Upper lobe of left lung (tissue), 6 donors: ENCODE results near the gene TENM4. TPM values are rescaled to one million over a fixed set of nuclear protein-coding genes. Genes with fewer than 3 reads are reported as not detected.

Experiments used
- ATAC-seq, 2 donors: fragments of 200-7000 bp; cut with Tn5 transposase; one replicate each; pipeline ENCODE4 v1.9.1; 2022; ENCODE audit warnings: mild to moderate bottlenecking in 2 of 2, moderate library complexity in 2 of 2; ENCODE audit not compliant: low FRiP score in 2 of 2
- DNase-seq, 2 donors: peaks; one replicate each; pipeline ENCODE4 v3.0.0-alpha.2; 2019 to 2020
- H3K27ac ChIP-seq, 4 donors: fragments of 200-600 bp; sonication (generic); one replicate each; pipeline ENCODE4 v1.5.1; 2016 to 2019
- H3K27me3 ChIP-seq, 4 donors: fragments of 200-600 bp; sonication (generic); one replicate each; pipeline ENCODE4 v1.5.1; 2017 to 2019
- H3K36me3 ChIP-seq, 4 donors: fragments of 200-600 bp; sonication (generic); one replicate each; pipeline ENCODE4 v1.5.1; 2016 to 2019
- H3K4me1 ChIP-seq, 4 donors: fragments of 200-600 bp; sonication (generic); one replicate each; pipeline ENCODE4 v1.5.1; 2018 to 2019
- H3K4me3 ChIP-seq, 4 donors: fragments of 200-600 bp; sonication (generic); one replicate each; pipeline ENCODE4 v1.5.1; 2017 to 2019; ENCODE audit warnings: mild to moderate bottlenecking in 2 of 4, moderate library complexity in 1 of 4
- H3K9me3 ChIP-seq, 4 donors: fragments of 200-600 bp; sonication (generic); one replicate each; pipeline ENCODE4 v1.5.1; 2018 to 2019
- CTCF ChIP-seq, 6 experiments: fragments of 450-650 bp in 4 of 6; fragments of 200-600 bp in 2 of 6; sonication (generic) in 2 of 6; IDR thresholded peaks; one replicate each; pipeline ENCODE4 v1.5.1; 2016 to 2019; ENCODE audit warnings: antibody characterized with exemption in 6 of 6
- EP300 ChIP-seq, 4 donors: sonication (generic); formaldehyde crosslinking; IDR thresholded peaks; one replicate each; pipeline ENCODE4 v1.5.1; 2017; ENCODE audit warnings: antibody characterized with exemption in 4 of 4, control low read depth in 2 of 4
- POLR2A ChIP-seq, 4 donors: fragments of 450-650 bp; IDR thresholded peaks; one replicate each; pipeline ENCODE4 v1.5.1; 2016 to 2017; ENCODE audit warnings: antibody characterized with exemption in 4 of 4, mild to moderate bottlenecking in 2 of 4
- POLR2AphosphoS5 ChIP-seq, 2 donors: sonication (generic); formaldehyde crosslinking; IDR thresholded peaks; one replicate each; pipeline ENCODE4 v1.5.1; 2017; ENCODE audit warnings: antibody characterized with exemption in 2 of 2
- WGBS, 2 donors: methylation state at CpG; one replicate each; pipeline ENCODE4 v1.1.5; 2017 to 2018; 5-methylcytosine and 5-hydroxymethylcytosine counted together
- total RNA-seq, 6 donors: library from RNA; depleted of rRNA in 4 of 6; stranded (reverse); fragments of >200 nt in 4 of 6; gene quantifications; one replicate each; pipeline versions ENCODE4 v1.1.0 to v1.2.1, GENCODE V29; 2016 to 2021
- donor health status: DM: no; HTN: no; CAD: no; lungs with moderate emphysema.
- donor health status: DM: no; HTN: yes; CAD: no; lungs with severe emphysema.

TENM4 gene
- total RNA-seq, 6 donors from 2014 or later = 0.11 to 20.0 (median 3.7) TPM

- DNase-seq (no peak), ATAC-seq (no peak)
- WGBS, 2 donors = 81 to 89% methylated on average over 2 of the region's 2 CpGs
- Histone ChIP-seq H3K27ac (no peak overlapping the region), H3K36me3 (no peaks in the 10 kb centered on the region), H3K4me1 (no peaks in the 10 kb centered on the region), H3K27me3 (no peaks in the 10 kb centered on the region), H3K9me3 (no peaks in the 10 kb centered on the region), H3K4me3 (no peak overlapping the region)
- TF ChIP-seq CTCF (IDR thresholded peaks at IDR 0.05) = no peak
- TF ChIP-seq EP300 (IDR thresholded peaks at IDR 0.05) = no peak
- no peak for TF ChIP-seq POLR2AphosphoS5 (IDR thresholded peaks at IDR 0.05)
- no peak for TF ChIP-seq POLR2A (IDR thresholded peaks at IDR 0.05)
Observed at GRCh38 chr11:79078456-79078855, 362.4 kb downstream of the TENM4 start.

- ATAC-seq (no peak), DNase-seq (no peak)
- TF ChIP-seq EP300 (IDR thresholded peaks at IDR 0.05) (no peak), POLR2AphosphoS5 (IDR thresholded peaks at IDR 0.05) (no peak), POLR2A (IDR thresholded peaks at IDR 0.05) (no peak), CTCF (IDR thresholded peaks at IDR 0.05) (no peak)
- Histone ChIP-seq H3K36me3 (no peaks in the 10 kb centered on the region), H3K27ac (no peak overlapping the region), H3K27me3 (no peaks in the 10 kb centered on the region), H3K9me3 (no peaks in the 10 kb centered on the region), H3K4me3 (no peak overlapping the region), H3K4me1 (no peaks in the 10 kb centered on the region)
- WGBS, 2 donors = 57 to 62% methylated on average over 9 of the region's 9 CpGs
Observed at GRCh38 chr11:79077702-79078330, 363.0 kb downstream of the TENM4 start.

- H3K4me3 ChIP-seq = no peak overlapping the region
- ATAC-seq (peak in 1 of 2 donors; percentile 56), DNase-seq (peak in 1 of 2 donors; percentile 34)
- H3K4me1 ChIP-seq = no peaks in the 10 kb centered on the region
- H3K9me3 ChIP-seq = no peaks in the 10 kb centered on the region
- WGBS, 2 donors = 66 to 78% methylated on average over 4 of the region's 4 CpGs
- no peaks in the 10 kb centered on the region for H3K27me3 ChIP-seq
- TF ChIP-seq POLR2AphosphoS5 (IDR thresholded peaks at IDR 0.05) = no peak
- no peak for TF ChIP-seq POLR2A (IDR thresholded peaks at IDR 0.05)
- TF ChIP-seq CTCF (IDR thresholded peaks at IDR 0.05) = peak; percentile 18 to 57 (median 40)
- no peak overlapping the region for H3K27ac ChIP-seq
- no peaks in the 10 kb centered on the region for H3K36me3 ChIP-seq
Observed at GRCh38 chr11:79076526-79077115, 364.2 kb downstream of the TENM4 start.

- TF ChIP-seq EP300 (IDR thresholded peaks at IDR 0.05) = no peak
- no peak for TF ChIP-seq POLR2AphosphoS5 (IDR thresholded peaks at IDR 0.05)
- no peak for TF ChIP-seq POLR2A (IDR thresholded peaks at IDR 0.05)
- no peak for TF ChIP-seq CTCF (IDR thresholded peaks at IDR 0.05)
- ATAC-seq (no peak), DNase-seq (no peak)
- H3K27ac ChIP-seq = no peak overlapping the region
- 89% methylated on average over 4 of the region's 4 CpGs for WGBS, 2 donors
- H3K27me3 ChIP-seq = no peaks in the 10 kb centered on the region
- no peaks in the 10 kb centered on the region for H3K4me1 ChIP-seq
- H3K9me3 ChIP-seq = no peaks in the 10 kb centered on the region
- no peak overlapping the region for H3K4me3 ChIP-seq
- no peaks in the 10 kb centered on the region for H3K36me3 ChIP-seq
Observed at GRCh38 chr11:79074547-79074946, 366.3 kb downstream of the TENM4 start.

- 92 to 96% methylated on average over 1 of the region's 1 CpG for WGBS, 2 donors
- H3K4me1 ChIP-seq = no peaks in the 10 kb centered on the region
- no peak overlapping the region for H3K27ac ChIP-seq
- no peaks in the 10 kb centered on the region for H3K36me3 ChIP-seq
- no peak for DNase-seq
- no peak overlapping the region for H3K4me3 ChIP-seq
- no peaks in the 10 kb centered on the region for H3K27me3 ChIP-seq
- no peak for ATAC-seq
- no peak for TF ChIP-seq EP300 (IDR thresholded peaks at IDR 0.05)
- TF ChIP-seq POLR2AphosphoS5 (IDR thresholded peaks at IDR 0.05) = no peak
- H3K9me3 ChIP-seq = no peaks in the 10 kb centered on the region
Observed at GRCh38 chr11:79071190-79071589, 369.6 kb downstream of the TENM4 start.
